Colon (tissue), 2 donors: ENCODE data around the gene SHANK2.

Source experiments
- FAIRE-seq: peaks from 2 replicates; lab custom pipeline; 2012; peaks lifted over from hg19 to GRCh38; lab: Jason Lieb, UNC
- donor health status: control.
- donor health status: control.

SHANK2 gene

GRCh38 chr11:71202598-71202944 is 49.8 kb downstream of the SHANK2 start:
- no peak for FAIRE-seq
